Body of pancreas (tissue), 4 donors: Measurements from ENCODE around the gene ELAVL2. TPM values are rescaled to one million over a fixed set of nuclear protein-coding genes. Genes with fewer than 3 reads are reported as not detected.

ENCODE experiments used
- ATAC-seq: fragments of 150-250 bp; one replicate; pipeline ENCODE4 v1.9.1; 2016
- DNase-seq, 4 donors: peaks; one replicate each; pipeline ENCODE4 v3.0.0-alpha.2; 2019
- H3K27ac ChIP-seq, 4 donors: fragments of 200-600 bp; sonication (generic); 1 replicate in 3 of 4; 2 replicates in 1 of 4; pipeline versions ENCODE4 v1.5.1 to v1.6.1; 2016 to 2019; ENCODE audit warnings: mild to moderate bottlenecking in 1 of 4, mixed read lengths in 1 of 4, moderate library complexity in 1 of 4
- H3K27me3 ChIP-seq, 2 donors: fragments of 200-600 bp; sonication (generic); one replicate each; pipeline ENCODE4 v1.6.0; 2016; ENCODE audit warnings: mild to moderate bottlenecking in 1 of 2
- H3K36me3 ChIP-seq, 2 donors: fragments of 200-600 bp; sonication (generic); replicated peaks in 1 of 2; 2 replicates each; pipeline ENCODE4 v1.5.1; 2016; ENCODE audit warnings: low read depth in 2 of 2; ENCODE audit not compliant: insufficient read depth in 1 of 2
- H3K4me1 ChIP-seq: fragments of 200-600 bp; sonication (generic); one replicate; pipeline ENCODE4 v1.6.0; 2016
- H3K4me3 ChIP-seq, 2 donors: fragments of 200-600 bp; sonication (generic); 1 replicate in 1 of 2; 2 replicates in 1 of 2; pipeline ENCODE4 v1.5.1; 2016 to 2019
- H3K9me3 ChIP-seq, 3 donors: fragments of 200-600 bp; sonication (generic); 1 replicate in 2 of 3; 2 replicates in 1 of 3; pipeline ENCODE4 v1.5.1; 2016
- CTCF ChIP-seq, 7 experiments: fragments of 450-650 bp in 4 of 7; fragments of 200-600 bp in 3 of 7; sonication (generic) in 3 of 7; IDR thresholded peaks; one replicate each; pipeline ENCODE4 v1.5.1; 2016 to 2019; ENCODE audit warnings: antibody characterized with exemption in 7 of 7
- POLR2A ChIP-seq, 3 donors: fragments of 450-650 bp; IDR thresholded peaks; one replicate each; pipeline ENCODE4 v1.6.1; 2016; ENCODE audit warnings: antibody characterized with exemption in 3 of 3, mild to moderate bottlenecking in 2 of 3
- WGBS, 2 donors: methylation state at CpG; one replicate each; pipeline ENCODE4 v1.1.5; 2017; 5-methylcytosine and 5-hydroxymethylcytosine counted together
- intact Hi-C: fragments of 100-400 bp; cut with DNase I; formaldehyde crosslinking; loops from one replicate; pipeline ENCODE4 v1.15.1; 2023
- total RNA-seq, 2 donors: library from RNA; depleted of rRNA; stranded (reverse); fragments of >200 nt; gene quantifications; one replicate each; pipeline ENCODE4 v1.1.0, GENCODE V29; 2016

Gene ELAVL2
- total RNA-seq, 2 donors from 2014 or later, result not detected

- DNase-seq, result no peak
- no peak for TF ChIP-seq CTCF (IDR thresholded peaks at IDR 0.05)
- no peak for TF ChIP-seq POLR2A (IDR thresholded peaks at IDR 0.05)
- no peak for ATAC-seq
- no peaks in the 10 kb centered on the region for H3K36me3 ChIP-seq
- no peaks in the 10 kb centered on the region for H3K27me3 ChIP-seq
- no peak overlapping the region for H3K4me3 ChIP-seq
- H3K9me3 ChIP-seq, result no peaks in the 10 kb centered on the region
- H3K27ac ChIP-seq, result no peak overlapping the region
- intact Hi-C loops, result no loop called here
- H3K4me1 ChIP-seq, result no peaks in the 10 kb centered on the region
Observed at GRCh38 chr9:23771746-23772384, 54.2 kb downstream of the ELAVL2 start.

- DNase-seq (no peak), ATAC-seq (no peak)
- Histone ChIP-seq H3K36me3 (no peaks in the 10 kb centered on the region), H3K27ac (no peak overlapping the region), H3K27me3 (no peaks in the 10 kb centered on the region), H3K4me1 (no peaks in the 10 kb centered on the region), H3K9me3 (no peaks in the 10 kb centered on the region), H3K4me3 (no peak overlapping the region)
- WGBS, 2 donors, result 55 to 59% methylated on average over 7 of the region's 7 CpGs
- intact Hi-C loops, result no loop called here
- TF ChIP-seq POLR2A (IDR thresholded peaks at IDR 0.05) (no peak), CTCF (IDR thresholded peaks at IDR 0.05) (no peak)
Observed at GRCh38 chr9:23769307-23769935, 56.6 kb downstream of the ELAVL2 start.

- H3K36me3 ChIP-seq, result no peaks in the 10 kb centered on the region
- no peaks in the 10 kb centered on the region for H3K27me3 ChIP-seq
- DNase-seq (no peak), ATAC-seq (no peak)
- H3K4me1 ChIP-seq, result no peaks in the 10 kb centered on the region
- H3K27ac ChIP-seq, result no peak overlapping the region
- H3K9me3 ChIP-seq, result no peaks in the 10 kb centered on the region
- H3K4me3 ChIP-seq, result no peak overlapping the region
- WGBS, 2 donors, result 35 to 43% methylated on average over 2 of the region's 2 CpGs
- TF ChIP-seq CTCF (IDR thresholded peaks at IDR 0.05), result no peak
- TF ChIP-seq POLR2A (IDR thresholded peaks at IDR 0.05), result no peak
- intact Hi-C loops, result no loop called here
Observed at GRCh38 chr9:23768861-23769260, 57.2 kb downstream of the ELAVL2 start.

- ATAC-seq (no peak), DNase-seq (no peak)
- no peak for TF ChIP-seq POLR2A (IDR thresholded peaks at IDR 0.05)
- TF ChIP-seq CTCF (IDR thresholded peaks at IDR 0.05), result no peak
- no peaks in the 10 kb centered on the region for H3K27me3 ChIP-seq
- H3K27ac ChIP-seq, result no peak overlapping the region
- no peaks in the 10 kb centered on the region for H3K36me3 ChIP-seq
- H3K4me1 ChIP-seq, result no peaks in the 10 kb centered on the region
- intact Hi-C loops, result no loop called here
- WGBS, 2 donors, result 60 to 71% methylated on average over 2 of the region's 2 CpGs
- H3K4me3 ChIP-seq, result no peak overlapping the region
- H3K9me3 ChIP-seq, result no peaks in the 10 kb centered on the region
Observed at GRCh38 chr9:23766613-23767012, 59.4 kb downstream of the ELAVL2 start.

- WGBS, 2 donors, result 55 to 60% methylated on average over 6 of the region's 6 CpGs
- DNase-seq (no peak), ATAC-seq (no peak)
- no peaks in the 10 kb centered on the region for H3K9me3 ChIP-seq
- H3K36me3 ChIP-seq, result no peaks in the 10 kb centered on the region
- no peaks in the 10 kb centered on the region for H3K27me3 ChIP-seq
- no peak overlapping the region for H3K27ac ChIP-seq
- H3K4me3 ChIP-seq, result no peak overlapping the region
- no peak for TF ChIP-seq POLR2A (IDR thresholded peaks at IDR 0.05)
- no peak for TF ChIP-seq CTCF (IDR thresholded peaks at IDR 0.05)
- H3K4me1 ChIP-seq, result no peaks in the 10 kb centered on the region
- intact Hi-C loops, result no loop called here
Observed at GRCh38 chr9:23765561-23765960, 60.5 kb downstream of the ELAVL2 start.
